ENCODE results near the gene C6orf163. TPM values are rescaled to one million over a fixed set of nuclear protein-coding genes. Genes with fewer than 3 reads are reported as not detected.

C6orf163 gene
- total RNA-seq, 1 donor from 2014 or later: 0.71 TPM

DNA sequence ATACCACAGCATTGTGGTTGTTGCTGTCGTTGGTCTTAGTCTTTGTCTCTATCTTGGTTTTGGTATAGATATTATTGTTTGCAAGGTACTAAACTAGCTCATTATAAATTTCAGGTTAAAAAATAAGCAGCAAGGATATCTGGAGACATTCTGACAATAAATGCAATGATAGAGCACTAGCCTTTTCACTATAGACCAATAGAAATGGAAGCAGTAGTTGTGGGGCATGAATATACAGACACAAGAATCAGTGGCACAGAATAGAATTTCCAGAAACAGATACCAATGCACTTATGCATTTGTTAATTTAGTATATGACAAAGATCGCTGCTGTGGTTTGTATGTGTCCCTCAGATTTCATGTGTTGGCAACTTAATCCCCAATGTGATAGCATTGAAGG is 32.0 kb downstream of the C6orf163 start:
- no peak for DNase-seq (ENCODE audit: low read depth)
- TF ChIP-seq, protein P1, sequence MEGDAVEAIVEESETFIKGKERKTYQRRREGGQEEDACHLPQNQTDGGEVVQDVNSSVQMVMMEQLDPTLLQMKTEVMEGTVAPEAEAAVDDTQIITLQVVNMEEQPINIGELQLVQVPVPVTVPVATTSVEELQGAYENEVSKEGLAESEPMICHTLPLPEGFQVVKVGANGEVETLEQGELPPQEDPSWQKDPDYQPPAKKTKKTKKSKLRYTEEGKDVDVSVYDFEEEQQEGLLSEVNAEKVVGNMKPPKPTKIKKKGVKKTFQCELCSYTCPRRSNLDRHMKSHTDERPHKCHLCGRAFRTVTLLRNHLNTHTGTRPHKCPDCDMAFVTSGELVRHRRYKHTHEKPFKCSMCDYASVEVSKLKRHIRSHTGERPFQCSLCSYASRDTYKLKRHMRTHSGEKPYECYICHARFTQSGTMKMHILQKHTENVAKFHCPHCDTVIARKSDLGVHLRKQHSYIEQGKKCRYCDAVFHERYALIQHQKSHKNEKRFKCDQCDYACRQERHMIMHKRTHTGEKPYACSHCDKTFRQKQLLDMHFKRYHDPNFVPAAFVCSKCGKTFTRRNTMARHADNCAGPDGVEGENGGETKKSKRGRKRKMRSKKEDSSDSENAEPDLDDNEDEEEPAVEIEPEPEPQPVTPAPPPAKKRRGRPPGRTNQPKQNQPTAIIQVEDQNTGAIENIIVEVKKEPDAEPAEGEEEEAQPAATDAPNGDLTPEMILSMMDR (IDR thresholded peaks at IDR 0.05; ENCODE audit: insufficient read depth, low read length, poor library complexity, severe bottlenecking): no peak
- Histone ChIP-seq H3K36me3 (ENCODE audit: control insufficient read depth, insufficient read depth, low read length) (no peaks in the 10 kb centered on the region), H3K4me3 (ENCODE audit: low read depth, low read length) (no peak overlapping the region), H3K27me3 (ENCODE audit: control insufficient read depth, insufficient read depth, low read length) (no peaks in the 10 kb centered on the region)

DNA sequence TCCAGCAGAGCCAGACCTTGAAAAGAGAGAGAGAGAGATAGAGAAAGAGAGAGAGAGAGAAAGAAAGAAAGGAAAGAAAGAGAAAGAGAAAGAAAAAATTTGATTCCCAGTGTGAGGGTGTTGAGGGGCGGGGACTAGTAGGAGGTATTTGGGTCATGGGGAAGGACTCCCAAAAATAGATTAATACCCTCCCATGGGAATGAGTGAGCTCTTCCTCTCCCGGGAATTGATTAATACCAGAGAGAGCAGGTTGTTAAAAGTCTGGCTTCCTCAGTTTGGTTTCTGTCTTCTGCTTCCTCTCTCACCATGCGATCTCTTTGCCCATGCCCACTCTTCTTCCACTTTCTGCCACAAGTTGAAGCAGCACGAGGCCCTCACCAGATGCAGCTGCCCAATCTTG is 34.3 kb downstream of the C6orf163 start:
- no peak for DNase-seq (ENCODE audit: low read depth)
- TF ChIP-seq, protein P1 (IDR thresholded peaks at IDR 0.05; ENCODE audit: insufficient read depth, low read length, poor library complexity, severe bottlenecking): no peak
- Histone ChIP-seq H3K4me3 (ENCODE audit: low read depth, low read length) (no peak overlapping the region), H3K27me3 (ENCODE audit: control insufficient read depth, insufficient read depth, low read length) (no peaks in the 10 kb centered on the region), H3K36me3 (ENCODE audit: control insufficient read depth, insufficient read depth, low read length) (no peaks in the 10 kb centered on the region)

DNA sequence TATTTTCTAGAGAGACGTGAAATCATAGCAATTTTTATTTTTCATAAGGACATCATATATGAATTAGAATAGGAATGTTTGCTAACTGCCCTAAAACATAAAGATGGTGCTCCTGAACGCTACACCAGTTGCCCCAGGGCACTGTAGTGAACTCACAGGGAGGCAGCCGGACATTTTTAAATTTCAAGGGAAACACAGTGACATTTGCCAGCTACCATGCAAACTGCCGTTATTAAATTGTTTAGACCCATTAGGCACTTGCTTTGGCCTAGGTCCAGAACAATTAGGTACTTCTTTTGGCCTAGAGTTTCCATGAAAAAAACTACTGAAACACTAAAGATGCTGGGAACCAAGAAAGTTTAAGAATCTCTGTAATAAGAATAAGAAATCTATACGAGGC is 38.2 kb downstream of the C6orf163 start:
- no peak overlapping the region for H3K4me3 ChIP-seq (ENCODE audit: low read depth, low read length)
- no peaks in the 10 kb centered on the region for H3K36me3 ChIP-seq (ENCODE audit: control insufficient read depth, insufficient read depth, low read length)
- H3K27me3 ChIP-seq (ENCODE audit: control insufficient read depth, insufficient read depth, low read length): no peaks in the 10 kb centered on the region
- TF ChIP-seq, protein P1 (IDR thresholded peaks at IDR 0.05; ENCODE audit: insufficient read depth, low read length, poor library complexity, severe bottlenecking): no peak
- no peak for DNase-seq (ENCODE audit: low read depth)

DNA sequence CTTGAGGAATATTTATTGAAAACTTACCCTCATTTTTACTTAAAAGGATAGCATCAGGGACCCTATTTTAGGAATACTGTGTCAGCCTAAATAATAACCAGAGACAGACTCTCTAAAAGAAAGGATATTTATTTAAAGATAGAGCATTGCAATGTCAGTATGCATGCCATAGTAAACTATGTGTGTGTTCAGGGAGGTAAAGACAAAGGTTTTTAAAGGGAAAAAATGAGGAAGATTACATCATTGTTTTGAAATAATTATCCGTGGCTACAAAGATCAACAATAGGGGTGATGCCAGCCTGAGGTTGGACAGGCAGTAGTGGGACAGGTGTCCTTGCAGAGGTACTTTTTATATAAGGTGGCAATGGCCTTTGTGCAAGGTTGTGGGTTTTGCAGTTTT is 39.4 kb downstream of the C6orf163 start:
- Histone ChIP-seq H3K4me3 (ENCODE audit: low read depth, low read length) (no peak overlapping the region), H3K36me3 (ENCODE audit: control insufficient read depth, insufficient read depth, low read length) (no peaks in the 10 kb centered on the region), H3K27me3 (ENCODE audit: control insufficient read depth, insufficient read depth, low read length) (no peaks in the 10 kb centered on the region)
- DNase-seq (ENCODE audit: low read depth): no peak
- TF ChIP-seq, protein P1 (IDR thresholded peaks at IDR 0.05; ENCODE audit: insufficient read depth, low read length, poor library complexity, severe bottlenecking): no peak

DNA sequence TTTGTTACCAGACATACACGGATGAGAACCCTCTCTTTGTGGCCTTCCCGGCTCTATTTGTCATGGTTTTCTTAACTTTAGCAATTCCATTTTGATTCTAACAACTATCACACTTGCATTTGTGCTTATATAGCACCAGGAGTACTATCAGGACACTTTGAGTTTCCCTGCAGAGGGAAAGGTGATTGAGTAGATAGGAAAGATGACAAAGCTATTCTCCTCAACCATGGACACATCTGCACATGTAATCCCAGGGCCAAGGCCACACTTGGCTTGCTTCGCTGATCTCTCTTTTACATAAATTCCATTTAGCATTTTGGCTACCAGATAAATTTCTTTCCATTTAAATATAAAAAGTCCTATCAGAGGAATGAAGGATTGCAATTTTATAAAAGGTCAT is 39.8 kb downstream of the C6orf163 start:
- no peak for DNase-seq (ENCODE audit: low read depth)
- H3K4me3 ChIP-seq (ENCODE audit: low read depth, low read length): no peak overlapping the region
- no peaks in the 10 kb centered on the region for H3K27me3 ChIP-seq (ENCODE audit: control insufficient read depth, insufficient read depth, low read length)
- H3K36me3 ChIP-seq (ENCODE audit: control insufficient read depth, insufficient read depth, low read length): no peaks in the 10 kb centered on the region
- TF ChIP-seq, protein P1 (IDR thresholded peaks at IDR 0.05; ENCODE audit: insufficient read depth, low read length, poor library complexity, severe bottlenecking): no peak

DNA sequence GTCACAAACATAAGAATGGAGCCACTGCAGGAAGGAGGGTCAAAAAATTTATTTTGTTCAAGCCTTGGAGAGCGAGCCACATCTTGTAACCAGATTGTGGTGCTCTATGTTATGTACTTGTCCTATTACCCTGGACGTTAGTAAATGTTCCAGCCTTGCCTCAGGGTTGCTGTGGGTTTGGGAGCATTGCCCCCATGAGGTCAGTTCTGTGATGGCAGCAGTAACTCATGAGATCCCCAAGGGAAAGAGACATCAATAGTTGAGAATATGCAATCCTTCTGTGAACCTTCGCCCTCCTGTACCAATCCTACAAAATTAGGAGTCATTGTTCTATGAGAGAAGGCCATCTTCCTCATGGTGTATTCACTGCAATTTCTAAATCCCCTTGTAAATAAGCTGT is 46.7 kb downstream of the C6orf163 start:
- H3K27me3 ChIP-seq (ENCODE audit: control insufficient read depth, insufficient read depth, low read length): no peaks in the 10 kb centered on the region
- H3K4me3 ChIP-seq (ENCODE audit: low read depth, low read length): no peak overlapping the region
- TF ChIP-seq, protein P1 (IDR thresholded peaks at IDR 0.05; ENCODE audit: insufficient read depth, low read length, poor library complexity, severe bottlenecking): peak; percentile 56
- DNase-seq (ENCODE audit: low read depth): no peak
- no peaks in the 10 kb centered on the region for H3K36me3 ChIP-seq (ENCODE audit: control insufficient read depth, insufficient read depth, low read length)

Measured in kidney epithelial cell (primary cell).